SHP77 (cell line): ENCODE data around the gene CDH11.

Experiments
- DNase-seq, 2 experiments: peaks; one replicate each; lab custom pipeline; 2025; lab: John Stamatoyannopoulos, UW

The CDH11 gene

DNA sequence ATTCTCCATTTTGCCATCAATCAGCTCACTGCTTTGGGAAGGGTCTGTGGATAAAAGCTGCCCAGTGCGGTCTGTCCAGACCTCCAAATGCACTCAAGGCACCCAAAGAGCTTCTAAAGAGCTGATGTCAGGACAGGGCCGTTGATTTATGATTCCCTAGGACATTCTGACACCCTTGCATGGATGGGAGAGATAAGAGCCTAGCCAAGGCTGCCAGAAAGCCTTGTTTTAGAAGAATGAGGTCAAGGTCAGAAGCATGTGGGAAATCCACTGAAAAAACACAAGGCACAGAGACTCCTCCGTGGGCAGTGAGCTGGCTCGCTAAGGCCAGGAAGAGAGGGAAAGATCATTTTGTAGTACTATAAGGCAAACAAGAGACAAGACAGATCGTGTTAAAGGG, 214.0 kb downstream of the CDH11 start:
- no peak for DNase-seq

- DNase-seq: no peak
These were observed 218.1 kb downstream of the CDH11 start for GRCh38 chr16:64903770-64904169.

GRCh38 chr16:64900517-64900916, 221.3 kb downstream of the CDH11 start:
- no peak for DNase-seq

GRCh38 chr16:64900019-64900418, 221.8 kb downstream of the CDH11 start:
- DNase-seq: no peak

DNA sequence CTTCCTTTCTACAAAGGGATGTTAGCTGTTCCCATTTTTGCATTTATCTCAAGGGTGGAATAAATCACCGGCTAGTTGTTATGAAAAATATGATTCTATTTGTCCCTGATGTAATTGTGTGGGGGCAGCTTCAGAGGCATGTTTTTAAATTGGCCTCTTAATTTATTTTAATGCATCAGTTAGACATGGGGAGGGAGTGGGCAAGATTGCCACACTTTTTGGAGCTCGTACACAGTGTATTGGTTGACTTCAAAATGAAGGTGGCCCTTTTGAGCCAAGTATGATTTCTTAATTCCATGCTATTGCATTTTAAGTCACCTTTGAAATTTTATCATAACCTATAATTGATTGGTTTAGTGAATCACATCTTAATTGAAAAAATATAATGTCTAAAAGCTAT, 223.7 kb downstream of the CDH11 start:
- no peak for DNase-seq
